C1 segment of cervical spinal cord (tissue), 14 donors: ENCODE measurements around the gene RPRD1B.

Experiments
- DNase-seq, 14 donors: peaks; one replicate each; lab custom pipeline; 2025; lab: John Stamatoyannopoulos, UW

The RPRD1B gene

GRCh38 chr20:38033330-38034107, at the start of gene RPRD1B, which contains the start of gene TTI1:
TSS of gene RPRD1B (plus strand) at chr20:38033746. CDS start at chr20:38033948, 202 bp downstream.
TSS of gene TTI1 (minus strand) at chr20:38033456. CDS start at chr20:38013816, 19,640 bp downstream.
- peak; percentile 35 to 99 (median 92) for DNase-seq

DNA sequence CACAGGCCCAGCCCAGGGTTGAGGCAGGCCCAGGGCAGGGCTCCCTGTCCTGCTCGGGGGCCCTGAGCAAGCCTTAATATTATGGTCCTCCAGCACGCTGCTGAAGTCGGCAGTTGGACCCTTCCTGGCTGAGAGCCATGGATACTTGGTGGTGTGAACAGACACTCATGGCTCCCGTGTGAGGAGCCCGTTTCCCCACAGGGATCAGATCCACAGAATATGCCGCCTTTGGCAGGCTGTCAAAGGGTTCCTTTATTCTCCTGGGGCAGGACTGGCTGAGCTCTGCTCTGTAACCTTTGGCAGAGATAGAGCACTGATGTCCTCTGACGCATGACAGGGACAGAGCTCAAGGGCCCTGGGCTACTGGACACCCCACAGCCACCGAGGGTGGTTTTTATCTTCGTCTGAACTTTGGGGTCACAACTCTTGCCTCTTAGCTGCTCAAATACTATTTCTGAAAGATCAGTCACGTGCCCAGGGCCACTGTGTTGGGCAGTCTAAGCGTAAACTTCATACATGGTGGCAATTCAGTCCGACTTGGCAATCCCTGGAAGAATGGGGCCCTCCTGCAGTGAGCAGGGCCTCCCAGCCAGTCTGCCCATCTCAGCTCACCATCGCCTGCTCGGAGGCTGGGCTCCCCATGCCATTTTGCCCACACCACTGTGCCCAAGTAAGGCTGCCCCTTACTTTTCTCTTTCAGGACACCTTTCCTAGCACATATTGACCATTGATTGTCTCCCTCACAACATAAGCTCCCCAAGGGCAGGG, 49.3 kb upstream of the RPRD1B start:
- peak in 8 of 14 donors; percentile 8 to 34 (median 20) for DNase-seq

DNA sequence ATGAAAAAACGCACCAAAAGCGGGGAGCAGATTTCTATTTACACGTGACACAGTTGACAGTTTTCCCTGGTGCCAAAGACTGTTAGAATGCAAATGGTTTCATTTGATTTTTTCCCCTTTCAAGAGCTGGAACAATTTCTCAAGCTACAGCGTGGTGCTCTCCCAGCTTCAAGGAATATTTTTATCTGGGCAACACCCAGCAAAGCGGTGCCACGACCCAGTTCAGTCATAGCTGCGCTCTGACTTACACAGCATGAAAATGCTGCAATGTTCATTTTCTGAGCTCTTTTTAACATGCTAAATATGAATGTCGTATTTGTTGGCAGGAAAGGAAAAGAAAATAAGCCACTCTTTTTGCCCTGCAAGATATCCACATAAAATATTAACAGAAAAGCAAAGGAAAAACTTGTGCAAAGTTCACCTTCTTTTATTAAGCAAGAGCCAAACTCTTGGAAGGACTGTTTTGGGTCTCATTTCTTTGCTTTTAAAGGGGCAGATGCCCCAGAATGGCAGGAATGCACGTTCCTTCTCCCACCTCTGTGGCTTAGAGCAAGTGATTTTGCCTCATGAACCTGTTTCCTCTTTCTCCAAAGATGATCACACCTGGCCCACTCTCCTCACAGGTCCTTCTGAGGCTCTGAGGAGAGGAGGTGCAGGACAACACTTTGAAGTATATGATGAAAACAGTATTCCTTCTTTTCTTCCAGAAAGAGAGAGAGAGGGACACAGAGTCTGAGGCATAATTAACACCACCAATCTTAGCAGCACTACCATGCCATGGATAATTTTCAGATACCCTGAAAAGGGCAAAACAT, 47.3 kb upstream of the RPRD1B start:
- peak in 1 of 14 donors; percentile 24 for DNase-seq

DNA sequence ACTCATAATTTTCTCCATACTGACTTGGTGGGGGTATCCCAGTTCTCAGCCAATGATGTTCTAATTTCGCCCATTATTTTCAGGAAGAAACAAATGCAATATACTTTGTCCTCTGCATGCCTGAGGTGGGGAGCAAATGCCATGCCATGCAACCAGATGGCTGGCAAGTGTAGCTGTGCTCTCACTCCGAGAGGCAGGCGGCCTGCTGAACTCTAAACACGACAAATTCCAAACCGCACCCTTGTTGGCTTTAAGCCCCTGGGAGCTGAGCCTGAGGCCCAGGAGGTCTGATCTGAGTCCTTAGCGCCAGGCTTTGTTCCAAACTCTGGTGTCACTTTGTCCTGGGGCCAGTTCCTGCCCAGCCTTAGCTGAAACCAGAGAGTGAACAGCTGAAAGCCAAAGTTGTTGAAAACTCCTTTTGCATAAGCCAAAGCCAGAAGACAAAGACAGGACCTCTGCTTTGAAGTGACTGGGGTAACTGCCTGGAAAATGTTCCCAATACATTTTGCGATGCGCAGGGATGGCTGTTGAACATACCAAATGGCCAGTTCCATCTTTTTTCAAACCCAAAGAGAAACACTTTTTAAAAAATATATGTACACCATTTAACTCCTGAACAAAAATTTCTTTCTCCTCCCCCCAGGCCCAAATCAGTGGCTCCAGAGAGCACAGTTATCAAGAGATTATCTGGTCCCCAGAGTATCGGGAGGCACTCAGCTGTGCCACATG, 46.5 kb upstream of the RPRD1B start:
- DNase-seq = peak in 10 of 14 donors; percentile 9 to 68 (median 32)

- DNase-seq = no peak
Observed at GRCh38 chr20:37987602-37988290, 45.8 kb upstream of the RPRD1B start.

DNA sequence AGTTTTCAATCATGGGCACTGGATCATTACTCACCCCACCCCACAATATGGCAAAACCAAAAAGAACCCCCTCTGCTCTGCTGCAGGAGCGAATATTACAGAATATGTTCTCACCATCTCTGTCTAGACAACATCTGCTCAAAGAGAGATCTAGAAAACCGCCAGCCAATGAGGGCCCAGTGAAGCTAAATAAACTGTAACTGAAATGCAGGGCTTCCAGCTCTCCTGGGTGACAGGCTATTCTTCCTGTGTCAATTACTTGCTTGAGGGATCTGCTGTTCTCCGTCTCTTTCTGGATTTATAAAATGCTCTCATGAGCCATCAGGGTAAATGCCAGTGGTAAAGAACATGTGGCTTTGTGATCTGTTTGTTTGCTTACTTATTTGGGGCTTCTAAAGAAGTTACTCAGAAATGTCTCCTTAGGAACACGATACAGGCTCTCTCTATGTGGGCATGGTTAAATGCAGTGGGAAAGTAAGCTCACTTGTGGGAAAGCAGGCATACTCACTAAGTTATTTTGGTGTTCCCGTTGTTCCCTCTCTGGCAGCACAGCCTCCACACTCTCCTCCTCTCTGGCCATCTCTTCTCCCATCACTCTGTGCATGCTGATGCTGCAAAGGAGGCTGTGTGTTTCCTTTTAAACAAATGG, 45.1 kb upstream of the RPRD1B start:
- DNase-seq = no peak

- DNase-seq = peak in 1 of 14 donors; percentile 63
Observed at GRCh38 chr20:37989601-37990295, 43.8 kb upstream of the RPRD1B start.

GRCh38 chr20:37990571-37991151, 42.9 kb upstream of the RPRD1B start:
- DNase-seq = peak in 3 of 14 donors; percentile 3 to 14 (median 7)

GRCh38 chr20:37991157-37991866, 42.2 kb upstream of the RPRD1B start:
- DNase-seq = peak in 1 of 14 donors; percentile 5

DNA sequence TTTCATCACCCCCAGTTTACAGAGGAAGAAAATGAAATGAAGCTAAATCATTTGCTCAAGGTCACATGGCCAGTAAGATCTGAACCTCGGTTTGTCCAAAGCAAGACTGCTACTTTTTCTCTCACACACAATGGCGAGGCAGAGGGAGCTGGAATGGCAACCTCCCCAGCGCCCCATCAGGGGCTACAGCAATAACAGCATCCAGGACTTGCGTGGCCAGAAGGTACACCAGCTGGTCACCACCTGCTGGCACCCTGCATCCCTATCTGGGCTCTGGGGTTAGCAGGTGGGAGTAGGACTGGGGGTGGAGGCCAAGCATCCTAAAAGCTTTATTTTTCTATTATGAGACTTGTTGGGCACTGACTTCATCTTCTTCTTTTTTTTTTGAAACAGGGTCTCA, 41.6 kb upstream of the RPRD1B start:
- peak in 1 of 14 donors; percentile 16 for DNase-seq

DNA sequence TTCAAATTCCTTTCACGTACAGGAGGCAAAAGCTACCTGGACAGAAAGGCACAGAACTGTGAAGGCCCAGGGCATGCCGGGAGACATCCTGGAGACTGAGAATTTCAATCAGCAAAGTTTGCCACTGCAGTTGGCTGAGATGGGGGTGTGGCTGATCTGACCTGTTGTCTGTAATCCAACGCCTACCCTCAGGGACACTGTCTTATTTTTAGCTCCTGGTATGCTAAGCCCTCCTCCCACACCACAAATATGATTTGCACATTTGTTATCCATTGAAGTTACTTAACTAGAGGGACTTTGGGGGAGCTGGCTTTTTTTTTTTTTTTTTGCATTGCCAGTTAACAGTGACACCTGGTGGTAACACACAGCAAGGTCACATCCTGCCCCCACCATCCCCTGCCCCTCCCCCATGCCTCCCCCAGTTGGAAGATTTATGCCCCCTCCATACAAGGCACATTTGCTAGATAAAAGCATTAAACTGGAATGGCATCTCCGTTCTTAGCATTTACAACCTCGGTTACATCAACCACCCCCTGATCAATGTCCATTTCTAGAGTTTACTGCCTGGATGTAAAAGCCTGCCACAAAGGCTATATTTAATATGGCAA, 40.6 kb upstream of the RPRD1B start:
- DNase-seq = no peak

- no peak for DNase-seq
Observed at GRCh38 chr20:37994512-37994911, 39.0 kb upstream of the RPRD1B start.

DNA sequence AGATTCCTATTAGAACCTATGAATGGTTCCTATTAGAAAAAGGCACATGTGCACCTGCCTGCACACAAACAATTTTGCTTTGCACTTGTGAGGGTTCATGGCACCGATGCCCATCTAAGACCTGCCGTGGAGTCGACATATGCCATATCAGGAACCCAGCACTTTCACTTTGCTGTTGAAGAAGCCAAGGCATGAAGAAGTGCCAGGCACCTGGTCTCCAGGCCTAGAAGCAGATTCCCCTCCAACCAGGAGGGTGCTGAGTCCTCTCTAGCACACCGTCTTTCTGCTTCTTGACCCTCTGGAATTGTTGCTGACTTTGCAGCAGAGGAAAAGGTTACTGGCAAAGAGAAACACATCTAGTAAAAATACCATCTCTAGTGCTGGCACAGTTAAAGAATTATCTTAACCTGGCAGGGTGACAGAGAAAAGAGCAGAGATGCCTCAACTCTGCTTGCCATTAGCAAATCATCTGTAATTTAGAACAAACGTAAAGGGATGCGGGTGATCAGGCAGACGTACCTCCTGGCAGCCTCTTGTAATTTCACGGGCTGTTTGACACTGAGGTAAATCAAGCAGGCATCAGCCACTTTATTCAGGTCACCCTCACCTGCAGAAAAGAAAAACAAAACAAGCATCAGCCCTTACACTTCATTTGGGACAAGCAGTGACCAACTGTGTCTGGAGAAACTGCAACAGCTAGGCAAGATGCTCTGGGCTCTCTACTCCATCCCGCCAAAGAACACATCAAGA, 37.5 kb upstream of the RPRD1B start:
- peak in 1 of 14 donors; percentile 76 for DNase-seq

GRCh38 chr20:37997516-37997915, 36.0 kb upstream of the RPRD1B start:
- DNase-seq = no peak

GRCh38 chr20:37999526-38000263, 33.9 kb upstream of the RPRD1B start:
- peak in 10 of 14 donors; percentile 11 to 51 (median 25) for DNase-seq

- no peak for DNase-seq
Observed at GRCh38 chr20:38000293-38000692, 33.3 kb upstream of the RPRD1B start.
